ENCODE data around the gene ARHGAP9.

- no peak for TF ChIP-seq CTCF (IDR thresholded peaks at IDR 0.05)
- TF ChIP-seq POLR2A (IDR thresholded peaks at IDR 0.05) = no peak
- TF ChIP-seq EP300 (IDR thresholded peaks at IDR 0.05; ENCODE audit: low read depth) = no peak
These were observed 22.8 kb downstream of the ARHGAP9 start for GRCh38 chr12:57456737-57457490.
